Measurements from ENCODE around the gene MTX1.
A peak's percentile ranks its signal among the peaks of the same experiment; 100 is the strongest.
"Not testable (repeated sequence)": the region's sequence is repeated elsewhere in the genome, so short reads cannot be mapped to it uniquely, and the experiment has no call there.

MTX1 gene

GRCh38 chr1:155205035-155205434, 3.5 kb upstream of the MTX1 start:
- H3K9ac ChIP-seq (ENCODE audit: low read length) = no peak overlapping the region
- peaks cover 38% of the 10 kb centered on the region for H3K36me3 ChIP-seq (ENCODE audit: insufficient read depth, low read length)
- no peak overlapping the region for H3K4me3 ChIP-seq (ENCODE audit: low read depth in 1 of 2, low read length in 2 of 2)
- no peaks in the 10 kb centered on the region for H3K9me3 ChIP-seq (ENCODE audit: low read length)
- peaks cover 35% of the 10 kb centered on the region for H3K4me1 ChIP-seq (ENCODE audit: insufficient read depth, low read length)
- no peaks in the 10 kb centered on the region for H3K27me3 ChIP-seq (ENCODE audit: control insufficient read depth in 1 of 2, insufficient read depth in 2 of 2, low read length in 2 of 2)
- no peak overlapping the region for H3K27ac ChIP-seq (ENCODE audit: low read depth, low read length)

DNA sequence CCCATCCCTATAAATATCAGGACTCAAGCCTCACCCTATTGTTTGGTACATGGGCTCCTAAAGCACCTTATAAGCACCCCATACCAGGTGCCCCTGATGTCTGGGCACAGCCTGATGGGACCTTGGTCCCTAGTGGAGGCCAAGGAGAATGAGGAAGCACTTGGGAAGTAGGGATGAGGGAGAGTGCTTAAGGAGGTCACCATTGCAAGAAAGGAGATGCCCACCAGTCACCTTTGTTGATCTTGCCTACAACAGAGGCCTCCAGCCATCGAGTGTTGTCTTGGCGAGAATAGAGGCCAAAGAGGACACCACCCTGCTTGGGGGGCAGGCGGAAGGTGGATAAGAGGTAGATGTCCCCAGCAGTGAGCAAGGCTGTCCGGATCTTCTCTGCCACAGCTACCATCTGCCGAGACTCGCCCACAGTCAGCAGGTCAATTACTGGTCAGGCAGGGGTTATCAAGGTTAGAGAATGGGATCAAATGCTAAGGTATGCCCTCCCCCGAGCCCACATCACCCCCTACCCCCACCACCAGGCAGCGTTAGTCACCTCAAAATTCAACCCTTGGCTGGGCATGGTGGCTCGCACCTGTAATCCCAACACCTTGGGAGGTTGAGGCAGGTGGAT, 2.4 kb upstream of the MTX1 start:
- Histone ChIP-seq H3K4me1 (ENCODE audit: insufficient read depth, low read length) (peaks cover 41% of the 10 kb centered on the region), H3K36me3 (ENCODE audit: insufficient read depth, low read length) (peaks cover 37% of the 10 kb centered on the region), H3K27ac (ENCODE audit: low read depth, low read length) (peak overlapping the region; percentile 15), H3K9me3 (ENCODE audit: low read length) (no peaks in the 10 kb centered on the region), H3K9ac (ENCODE audit: low read length) (no peak overlapping the region), H3K4me3 (ENCODE audit: low read depth in 1 of 2, low read length in 2 of 2) (no peak overlapping the region), H3K27me3 (ENCODE audit: control insufficient read depth in 1 of 2, insufficient read depth in 2 of 2, low read length in 2 of 2) (no peaks in the 10 kb centered on the region)

- H3K9ac ChIP-seq (ENCODE audit: low read length) = peak overlapping the region; percentile 94
- H3K9me3 ChIP-seq (ENCODE audit: low read length) = no peaks in the 10 kb centered on the region
- H3K27ac ChIP-seq (ENCODE audit: low read depth, low read length) = peak overlapping the region; percentile 99
- H3K36me3 ChIP-seq (ENCODE audit: insufficient read depth, low read length) = peaks cover 26% of the 10 kb centered on the region
- no peaks in the 10 kb centered on the region for H3K27me3 ChIP-seq (ENCODE audit: control insufficient read depth in 1 of 2, insufficient read depth in 2 of 2, low read length in 2 of 2)
- peak overlapping the region; percentile 49 to 99 for H3K4me3 ChIP-seq (ENCODE audit: low read depth in 1 of 2, low read length in 2 of 2)
- H3K4me1 ChIP-seq (ENCODE audit: insufficient read depth, low read length) = peaks cover 41% of the 10 kb centered on the region
Observed at GRCh38 chr1:155206891-155207805, 1.3 kb upstream of the MTX1 start.

GRCh38 chr1:155207806-155208540, 522 bp upstream of the MTX1 start, which contains the start of gene THBS3:
Gene THBS3 (minus strand): TSS chr1:155207897. CDS start chr1:155207876, 21 bp downstream.
- Histone ChIP-seq H3K9ac (ENCODE audit: low read length) (peak within 1 kb of the TSS; percentile 94), H3K36me3 (ENCODE audit: insufficient read depth, low read length) (peaks cover 18% of the 10 kb centered on the region), H3K4me1 (ENCODE audit: insufficient read depth, low read length) (peaks cover 41% of the 10 kb centered on the region), H3K4me3 (ENCODE audit: low read depth in 1 of 2, low read length in 2 of 2) (peak within 1 kb of the TSS; percentile 62 to 99), H3K9me3 (ENCODE audit: low read length) (no peaks in the 10 kb centered on the region), H3K27me3 (ENCODE audit: control insufficient read depth in 1 of 2, insufficient read depth in 2 of 2, low read length in 2 of 2) (no peaks in the 10 kb centered on the region), H3K27ac (ENCODE audit: low read depth, low read length) (peak within 1 kb of the TSS; percentile 99)

DNA sequence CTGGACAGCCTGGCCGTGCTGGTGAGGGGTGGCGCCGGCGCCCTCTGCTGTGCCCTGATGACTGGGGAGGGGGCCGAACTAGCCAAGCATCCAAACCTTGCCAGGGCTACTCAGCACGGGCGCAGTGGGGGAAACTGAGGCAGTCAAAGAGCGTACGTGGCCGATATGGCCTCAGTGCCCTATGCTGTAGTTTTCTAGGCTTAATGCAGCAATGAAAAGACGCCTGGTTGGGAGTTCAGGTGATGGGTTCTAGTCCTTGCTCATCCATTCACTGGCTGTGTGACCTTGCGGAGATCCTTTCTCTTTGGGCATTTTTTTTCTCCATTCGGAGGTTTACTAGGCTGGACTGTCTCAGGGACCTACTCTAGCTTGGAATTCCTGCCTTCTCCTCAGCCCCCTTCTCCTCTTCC, 822 bp downstream of the MTX1 start:
- Histone ChIP-seq H3K36me3 (ENCODE audit: insufficient read depth, low read length) (peaks cover 13% of the 10 kb centered on the region), H3K4me3 (ENCODE audit: low read depth in 1 of 2, low read length in 2 of 2) (peak overlapping the region; percentile 59 to 99), H3K27ac (ENCODE audit: low read depth, low read length) (peak overlapping the region; percentile 99), H3K9me3 (ENCODE audit: low read length) (no peaks in the 10 kb centered on the region), H3K4me1 (ENCODE audit: insufficient read depth, low read length) (peaks cover 41% of the 10 kb centered on the region), H3K27me3 (ENCODE audit: control insufficient read depth in 1 of 2, insufficient read depth in 2 of 2, low read length in 2 of 2) (no peaks in the 10 kb centered on the region), H3K9ac (ENCODE audit: low read length) (peak overlapping the region; percentile 69)

- no peaks in the 10 kb centered on the region for H3K27me3 ChIP-seq (ENCODE audit: control insufficient read depth in 1 of 2, insufficient read depth in 2 of 2, low read length in 2 of 2)
- H3K36me3 ChIP-seq (ENCODE audit: insufficient read depth, low read length) = peaks cover 9% of the 10 kb centered on the region
- H3K9me3 ChIP-seq (ENCODE audit: low read length) = no peaks in the 10 kb centered on the region
- H3K4me3 ChIP-seq (ENCODE audit: low read depth in 1 of 2, low read length in 2 of 2) = no peak overlapping the region
- peaks cover 41% of the 10 kb centered on the region for H3K4me1 ChIP-seq (ENCODE audit: insufficient read depth, low read length)
- H3K9ac ChIP-seq (ENCODE audit: low read length) = no peak overlapping the region
- H3K27ac ChIP-seq (ENCODE audit: low read depth, low read length) = no peak overlapping the region
Observed at GRCh38 chr1:155210314-155211104, 2.0 kb downstream of the MTX1 start.

- H3K27me3 ChIP-seq (ENCODE audit: control insufficient read depth in 1 of 2, insufficient read depth in 2 of 2, low read length in 2 of 2); H3K27ac ChIP-seq (ENCODE audit: low read depth, low read length); H3K36me3 ChIP-seq (ENCODE audit: insufficient read depth, low read length); H3K9ac ChIP-seq (ENCODE audit: low read length); H3K9me3 ChIP-seq (ENCODE audit: low read length); H3K4me3 ChIP-seq (ENCODE audit: low read depth in 1 of 2, low read length in 2 of 2): not testable (repeated sequence)
- peaks cover 33% of the 10 kb centered on the region for H3K4me1 ChIP-seq (ENCODE audit: insufficient read depth, low read length)
Observed at GRCh38 chr1:155211381-155212050, 3.0 kb downstream of the MTX1 start.

- not testable (repeated sequence) for H3K4me3 ChIP-seq (ENCODE audit: low read depth in 1 of 2, low read length in 2 of 2); H3K36me3 ChIP-seq (ENCODE audit: insufficient read depth, low read length); H3K27me3 ChIP-seq (ENCODE audit: control insufficient read depth in 1 of 2, insufficient read depth in 2 of 2, low read length in 2 of 2); H3K9ac ChIP-seq (ENCODE audit: low read length); H3K27ac ChIP-seq (ENCODE audit: low read depth, low read length); H3K9me3 ChIP-seq (ENCODE audit: low read length)
- peaks cover 28% of the 10 kb centered on the region for H3K4me1 ChIP-seq (ENCODE audit: insufficient read depth, low read length)
Observed at GRCh38 chr1:155212051-155212440, 3.6 kb downstream of the MTX1 start.

DNA sequence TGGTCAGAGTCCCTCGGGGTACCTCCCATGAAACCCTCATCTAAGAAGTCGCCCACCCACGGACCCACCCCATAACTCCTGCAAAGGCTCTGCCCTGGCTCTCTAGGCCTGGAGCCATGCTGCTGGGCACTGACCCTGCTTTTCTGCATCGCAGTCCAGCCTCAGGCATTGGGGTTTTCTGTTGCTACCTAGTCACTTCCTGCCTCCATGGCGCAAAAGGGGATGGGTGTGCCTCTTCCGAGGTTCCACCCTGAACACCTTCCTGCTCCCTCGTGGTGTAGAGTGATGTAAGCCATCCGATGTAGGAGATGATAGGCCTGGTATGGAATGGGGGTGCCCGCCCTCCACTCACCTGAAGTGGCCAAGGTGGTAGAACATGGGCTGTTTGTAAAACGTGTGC, 6.2 kb downstream of the MTX1 start:
- not testable (repeated sequence) for H3K27ac ChIP-seq (ENCODE audit: low read depth, low read length); H3K27me3 ChIP-seq (ENCODE audit: control insufficient read depth in 1 of 2, insufficient read depth in 2 of 2, low read length in 2 of 2); H3K36me3 ChIP-seq (ENCODE audit: insufficient read depth, low read length); H3K4me3 ChIP-seq (ENCODE audit: low read depth in 1 of 2, low read length in 2 of 2); H3K9me3 ChIP-seq (ENCODE audit: low read length); H3K9ac ChIP-seq (ENCODE audit: low read length)
- peaks cover 16% of the 10 kb centered on the region for H3K4me1 ChIP-seq (ENCODE audit: insufficient read depth, low read length)

- no peak overlapping the region for H3K27ac ChIP-seq (ENCODE audit: low read depth, low read length)
- no peaks in the 10 kb centered on the region for H3K9me3 ChIP-seq (ENCODE audit: low read length)
- no peak overlapping the region for H3K9ac ChIP-seq (ENCODE audit: low read length)
- no peaks in the 10 kb centered on the region for H3K36me3 ChIP-seq (ENCODE audit: insufficient read depth, low read length)
- H3K4me1 ChIP-seq (ENCODE audit: insufficient read depth, low read length) = peaks cover 6% of the 10 kb centered on the region
- H3K4me3 ChIP-seq (ENCODE audit: low read depth in 1 of 2, low read length in 2 of 2) = peak overlapping the region in 1 of 2 donors; percentile 32
- H3K27me3 ChIP-seq (ENCODE audit: control insufficient read depth in 1 of 2, insufficient read depth in 2 of 2, low read length in 2 of 2) = no peaks in the 10 kb centered on the region
Observed at GRCh38 chr1:155218854-155219591, 10.5 kb downstream of the MTX1 start.
